AG09319 (cell line): ENCODE measurements around the gene TMEM134.
"Not testable (repeated sequence)": the region's sequence is repeated elsewhere in the genome, so short reads cannot be mapped to it uniquely, and the experiment has no call there.

Experiments
- DNase-seq: peaks from one replicate; pipeline ENCODE4 v3.0.0-alpha.2; 2010; ENCODE audit warnings: low read depth; ENCODE audit errors: extremely low read depth
- TF ChIP-seq, protein P1 (sequence below): IDR thresholded peaks from 2 replicates; pipeline ENCODE4 v1.5.1; 2011; ENCODE audit warnings: low read depth, mild to moderate bottlenecking, inconsistent platforms, low read length, moderate library complexity

The TMEM134 gene

DNA sequence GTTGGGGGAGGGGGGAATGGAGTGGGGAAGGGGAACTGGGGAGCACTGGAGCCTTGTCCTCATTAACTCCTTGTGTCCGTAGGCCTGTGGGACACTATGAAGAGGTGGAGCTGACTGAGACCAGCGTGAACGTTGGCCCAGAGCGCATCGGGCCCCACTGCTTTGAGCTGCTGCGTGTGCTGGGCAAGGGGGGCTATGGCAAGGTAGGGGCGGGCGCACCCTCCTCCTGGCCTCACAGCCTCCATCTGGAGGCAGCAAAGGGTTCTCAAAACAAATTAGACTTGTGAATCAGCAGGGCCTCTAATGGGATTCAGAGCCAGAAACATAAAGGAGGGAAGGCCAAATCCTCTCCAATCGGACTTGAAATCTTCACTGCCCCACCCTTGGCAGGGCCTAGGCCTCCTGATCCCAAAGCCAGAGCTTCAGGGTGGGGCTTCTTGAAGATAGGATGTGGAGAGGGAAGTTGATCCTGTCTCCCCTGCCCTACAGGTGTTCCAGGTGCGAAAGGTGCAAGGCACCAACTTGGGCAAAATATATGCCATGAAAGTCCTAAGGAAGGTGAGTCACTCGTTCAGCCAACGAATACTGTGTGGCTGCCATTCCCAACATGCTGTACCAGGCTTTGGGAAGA, 39.9 kb downstream of the TMEM134 start:
- DNase-seq = no peak
- TF ChIP-seq, protein P1, sequence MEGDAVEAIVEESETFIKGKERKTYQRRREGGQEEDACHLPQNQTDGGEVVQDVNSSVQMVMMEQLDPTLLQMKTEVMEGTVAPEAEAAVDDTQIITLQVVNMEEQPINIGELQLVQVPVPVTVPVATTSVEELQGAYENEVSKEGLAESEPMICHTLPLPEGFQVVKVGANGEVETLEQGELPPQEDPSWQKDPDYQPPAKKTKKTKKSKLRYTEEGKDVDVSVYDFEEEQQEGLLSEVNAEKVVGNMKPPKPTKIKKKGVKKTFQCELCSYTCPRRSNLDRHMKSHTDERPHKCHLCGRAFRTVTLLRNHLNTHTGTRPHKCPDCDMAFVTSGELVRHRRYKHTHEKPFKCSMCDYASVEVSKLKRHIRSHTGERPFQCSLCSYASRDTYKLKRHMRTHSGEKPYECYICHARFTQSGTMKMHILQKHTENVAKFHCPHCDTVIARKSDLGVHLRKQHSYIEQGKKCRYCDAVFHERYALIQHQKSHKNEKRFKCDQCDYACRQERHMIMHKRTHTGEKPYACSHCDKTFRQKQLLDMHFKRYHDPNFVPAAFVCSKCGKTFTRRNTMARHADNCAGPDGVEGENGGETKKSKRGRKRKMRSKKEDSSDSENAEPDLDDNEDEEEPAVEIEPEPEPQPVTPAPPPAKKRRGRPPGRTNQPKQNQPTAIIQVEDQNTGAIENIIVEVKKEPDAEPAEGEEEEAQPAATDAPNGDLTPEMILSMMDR = no peak

- peak; percentile 92 for DNase-seq
- TF ChIP-seq, protein P1 = no peak
These were observed 40.7 kb downstream of the TMEM134 start, which contains the start of gene RPS6KB2 for GRCh38 chr11:67428052-67429001. Gene RPS6KB2 (plus strand): TSS chr11:67428494. CDS start chr11:67428546, 52 bp downstream.

- DNase-seq = not testable (repeated sequence)
These were observed 41.6 kb downstream of the TMEM134 start for GRCh38 chr11:67427364-67427859.

DNA sequence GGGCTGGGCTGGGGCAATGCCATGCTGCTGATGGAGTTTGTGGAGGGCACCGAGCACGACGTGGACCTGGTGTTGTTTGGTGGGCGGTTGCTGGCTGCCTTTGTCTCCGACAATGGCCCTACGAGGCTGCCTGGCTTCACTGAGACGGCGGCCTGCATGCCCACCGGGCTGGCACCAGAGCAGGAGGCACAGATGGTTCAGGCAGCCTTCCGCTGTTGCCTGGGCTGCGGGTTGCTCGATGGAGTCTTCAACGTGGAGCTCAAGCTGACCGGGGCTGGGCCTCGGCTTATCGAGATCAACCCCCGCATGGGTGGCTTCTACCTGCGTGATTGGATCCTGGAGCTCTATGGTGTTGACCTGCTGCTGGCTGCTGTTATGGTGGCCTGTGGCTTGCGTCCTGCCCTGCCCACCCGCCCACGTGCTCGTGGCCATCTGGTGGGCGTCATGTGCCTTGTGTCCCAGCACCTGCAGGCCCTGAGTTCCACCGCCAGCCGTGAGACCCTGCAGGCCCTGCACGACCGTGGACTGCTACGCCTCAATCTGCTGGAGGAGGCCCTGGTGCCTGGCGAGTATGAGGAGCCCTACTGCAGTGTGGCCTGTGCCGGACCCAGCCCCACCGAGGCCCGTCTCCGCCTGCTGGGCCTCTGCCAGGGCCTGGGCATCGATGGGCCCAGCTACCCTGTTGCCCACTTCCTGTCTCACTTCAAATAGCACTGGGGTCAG, 45.0 kb downstream of the TMEM134 start:
- no peak for DNase-seq
- TF ChIP-seq, protein P1 = no peak

GRCh38 chr11:67423466-67423865, 45.6 kb downstream of the TMEM134 start:
- no peak for DNase-seq
- TF ChIP-seq, protein P1 = no peak

DNA sequence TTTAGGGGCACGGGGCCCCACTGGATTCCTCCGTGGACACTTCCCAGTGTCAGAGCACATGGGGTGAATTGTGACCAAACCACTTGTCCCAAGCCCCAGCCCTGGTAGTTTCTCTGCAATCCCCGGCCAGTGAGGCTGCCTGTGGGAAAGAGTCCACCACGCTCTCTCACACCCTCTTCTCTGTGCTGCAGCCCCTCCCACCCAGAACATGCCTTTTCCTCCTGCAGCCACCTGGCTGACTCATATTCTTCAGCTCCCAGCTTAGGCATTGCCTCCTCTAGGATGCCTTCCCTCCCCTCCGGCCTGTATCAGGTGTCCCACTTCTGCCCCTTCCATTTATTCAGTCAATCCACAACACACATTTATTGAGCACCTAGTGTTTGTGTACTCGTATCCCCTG, 46.2 kb downstream of the TMEM134 start:
- DNase-seq = no peak
- TF ChIP-seq, protein P1 = no peak

DNA sequence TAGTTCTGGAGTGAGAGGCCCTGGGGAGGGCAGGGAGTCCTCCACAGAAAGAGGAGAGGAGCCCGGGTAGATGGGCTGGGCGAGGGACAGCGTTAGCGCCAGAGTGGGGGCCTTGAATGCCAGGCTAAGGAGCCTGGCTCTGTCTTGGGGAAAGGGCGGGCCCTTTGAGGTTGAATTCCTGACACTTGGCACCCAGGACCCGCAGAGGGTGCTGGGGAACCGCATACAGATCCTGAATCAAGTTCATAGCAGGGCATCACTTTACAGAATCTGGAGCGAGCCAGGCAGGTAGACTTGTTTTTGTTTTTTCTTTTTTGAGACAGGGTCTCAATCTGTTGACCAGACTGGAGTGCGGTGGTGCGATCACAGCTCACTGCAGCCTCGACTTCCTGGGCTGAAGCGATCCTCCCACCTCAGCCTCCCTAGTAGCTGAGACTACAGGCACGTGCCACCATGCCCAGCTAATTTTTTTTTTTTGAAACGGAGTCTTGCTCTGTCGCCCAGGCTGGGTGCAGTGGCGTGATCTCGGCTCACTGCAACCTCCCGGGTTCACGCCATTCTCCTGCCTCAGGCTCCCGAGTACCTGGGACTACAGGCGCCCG, 47.5 kb downstream of the TMEM134 start:
- no peak for DNase-seq
- TF ChIP-seq, protein P1 = no peak
